ENCODE results near the gene POLD2.

DNA sequence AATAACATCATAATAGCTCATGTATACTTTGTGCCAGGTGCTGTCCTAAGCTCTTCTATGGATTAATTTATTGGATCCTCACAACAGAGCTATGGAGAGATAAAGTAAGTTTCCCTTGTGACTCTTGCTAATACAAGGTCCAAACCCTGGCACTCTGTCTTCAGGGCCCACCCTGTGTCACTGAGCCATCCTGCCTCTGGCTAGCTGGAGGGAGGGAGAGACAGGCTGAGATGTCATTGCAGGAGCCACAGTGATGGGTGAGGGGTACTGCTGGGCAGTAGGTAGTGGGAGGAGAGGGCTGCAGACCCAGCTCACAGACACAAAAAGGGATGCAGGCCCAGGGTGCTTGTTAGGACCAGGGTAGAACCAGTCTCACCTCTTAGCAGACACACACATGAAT lies 49.0 kb upstream of the POLD2 start:
- TF ChIP-seq, protein P1, sequence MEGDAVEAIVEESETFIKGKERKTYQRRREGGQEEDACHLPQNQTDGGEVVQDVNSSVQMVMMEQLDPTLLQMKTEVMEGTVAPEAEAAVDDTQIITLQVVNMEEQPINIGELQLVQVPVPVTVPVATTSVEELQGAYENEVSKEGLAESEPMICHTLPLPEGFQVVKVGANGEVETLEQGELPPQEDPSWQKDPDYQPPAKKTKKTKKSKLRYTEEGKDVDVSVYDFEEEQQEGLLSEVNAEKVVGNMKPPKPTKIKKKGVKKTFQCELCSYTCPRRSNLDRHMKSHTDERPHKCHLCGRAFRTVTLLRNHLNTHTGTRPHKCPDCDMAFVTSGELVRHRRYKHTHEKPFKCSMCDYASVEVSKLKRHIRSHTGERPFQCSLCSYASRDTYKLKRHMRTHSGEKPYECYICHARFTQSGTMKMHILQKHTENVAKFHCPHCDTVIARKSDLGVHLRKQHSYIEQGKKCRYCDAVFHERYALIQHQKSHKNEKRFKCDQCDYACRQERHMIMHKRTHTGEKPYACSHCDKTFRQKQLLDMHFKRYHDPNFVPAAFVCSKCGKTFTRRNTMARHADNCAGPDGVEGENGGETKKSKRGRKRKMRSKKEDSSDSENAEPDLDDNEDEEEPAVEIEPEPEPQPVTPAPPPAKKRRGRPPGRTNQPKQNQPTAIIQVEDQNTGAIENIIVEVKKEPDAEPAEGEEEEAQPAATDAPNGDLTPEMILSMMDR (IDR thresholded peaks at IDR 0.05) = no peak
- TF ChIP-seq POLR2A (IDR thresholded peaks at IDR 0.05) = no peak

All from breast epithelium (tissue), 3 donors.